ENCODE results near the gene SERPINB3.

DNA sequence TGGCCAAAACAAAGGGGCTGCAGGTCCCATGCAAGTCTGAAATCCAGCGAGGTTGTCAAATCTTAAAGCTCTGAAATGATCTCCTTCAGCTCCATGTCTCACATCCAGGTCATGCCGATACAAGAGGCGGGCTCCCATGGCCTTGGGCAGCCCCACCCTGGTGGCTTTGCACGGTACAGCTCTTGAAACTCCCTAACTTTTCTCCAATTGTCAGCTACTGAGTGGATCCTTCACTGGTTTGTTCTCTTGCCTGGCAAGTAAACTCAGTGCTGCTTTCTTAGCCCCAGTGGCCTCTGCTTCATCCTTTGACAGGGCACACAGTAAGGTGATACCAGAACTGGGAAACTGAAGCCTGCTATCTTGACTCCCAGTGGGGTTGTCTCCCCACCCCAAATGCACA lies 48.3 kb downstream of the SERPINB3 start:
- TF ChIP-seq, protein P1, sequence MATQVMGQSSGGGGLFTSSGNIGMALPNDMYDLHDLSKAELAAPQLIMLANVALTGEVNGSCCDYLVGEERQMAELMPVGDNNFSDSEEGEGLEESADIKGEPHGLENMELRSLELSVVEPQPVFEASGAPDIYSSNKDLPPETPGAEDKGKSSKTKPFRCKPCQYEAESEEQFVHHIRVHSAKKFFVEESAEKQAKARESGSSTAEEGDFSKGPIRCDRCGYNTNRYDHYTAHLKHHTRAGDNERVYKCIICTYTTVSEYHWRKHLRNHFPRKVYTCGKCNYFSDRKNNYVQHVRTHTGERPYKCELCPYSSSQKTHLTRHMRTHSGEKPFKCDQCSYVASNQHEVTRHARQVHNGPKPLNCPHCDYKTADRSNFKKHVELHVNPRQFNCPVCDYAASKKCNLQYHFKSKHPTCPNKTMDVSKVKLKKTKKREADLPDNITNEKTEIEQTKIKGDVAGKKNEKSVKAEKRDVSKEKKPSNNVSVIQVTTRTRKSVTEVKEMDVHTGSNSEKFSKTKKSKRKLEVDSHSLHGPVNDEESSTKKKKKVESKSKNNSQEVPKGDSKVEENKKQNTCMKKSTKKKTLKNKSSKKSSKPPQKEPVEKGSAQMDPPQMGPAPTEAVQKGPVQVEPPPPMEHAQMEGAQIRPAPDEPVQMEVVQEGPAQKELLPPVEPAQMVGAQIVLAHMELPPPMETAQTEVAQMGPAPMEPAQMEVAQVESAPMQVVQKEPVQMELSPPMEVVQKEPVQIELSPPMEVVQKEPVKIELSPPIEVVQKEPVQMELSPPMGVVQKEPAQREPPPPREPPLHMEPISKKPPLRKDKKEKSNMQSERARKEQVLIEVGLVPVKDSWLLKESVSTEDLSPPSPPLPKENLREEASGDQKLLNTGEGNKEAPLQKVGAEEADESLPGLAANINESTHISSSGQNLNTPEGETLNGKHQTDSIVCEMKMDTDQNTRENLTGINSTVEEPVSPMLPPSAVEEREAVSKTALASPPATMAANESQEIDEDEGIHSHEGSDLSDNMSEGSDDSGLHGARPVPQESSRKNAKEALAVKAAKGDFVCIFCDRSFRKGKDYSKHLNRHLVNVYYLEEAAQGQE (IDR thresholded peaks at IDR 0.05; ENCODE audit: unreplicated experiment) = no peak
- TF ChIP-seq, protein P2, sequence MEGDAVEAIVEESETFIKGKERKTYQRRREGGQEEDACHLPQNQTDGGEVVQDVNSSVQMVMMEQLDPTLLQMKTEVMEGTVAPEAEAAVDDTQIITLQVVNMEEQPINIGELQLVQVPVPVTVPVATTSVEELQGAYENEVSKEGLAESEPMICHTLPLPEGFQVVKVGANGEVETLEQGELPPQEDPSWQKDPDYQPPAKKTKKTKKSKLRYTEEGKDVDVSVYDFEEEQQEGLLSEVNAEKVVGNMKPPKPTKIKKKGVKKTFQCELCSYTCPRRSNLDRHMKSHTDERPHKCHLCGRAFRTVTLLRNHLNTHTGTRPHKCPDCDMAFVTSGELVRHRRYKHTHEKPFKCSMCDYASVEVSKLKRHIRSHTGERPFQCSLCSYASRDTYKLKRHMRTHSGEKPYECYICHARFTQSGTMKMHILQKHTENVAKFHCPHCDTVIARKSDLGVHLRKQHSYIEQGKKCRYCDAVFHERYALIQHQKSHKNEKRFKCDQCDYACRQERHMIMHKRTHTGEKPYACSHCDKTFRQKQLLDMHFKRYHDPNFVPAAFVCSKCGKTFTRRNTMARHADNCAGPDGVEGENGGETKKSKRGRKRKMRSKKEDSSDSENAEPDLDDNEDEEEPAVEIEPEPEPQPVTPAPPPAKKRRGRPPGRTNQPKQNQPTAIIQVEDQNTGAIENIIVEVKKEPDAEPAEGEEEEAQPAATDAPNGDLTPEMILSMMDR (conservative IDR thresholded peaks at IDR 0.05; ENCODE audit: low read depth in 2 of 2) = no peak
- TF ChIP-seq POLR2AphosphoS5 (IDR thresholded peaks at IDR 0.05; ENCODE audit: low read depth) = no peak

Data from GM23338 (cell line).